Subcutaneous abdominal adipose tissue (tissue), 5 donors: ENCODE results near the gene TDRD3.

Experiments
- H3K27ac ChIP-seq: one replicate; pipeline ENCODE4 v1.7.0; 2013; ENCODE audit warnings: low read depth, mild to moderate bottlenecking, inconsistent platforms, low read length, moderate library complexity
- H3K27me3 ChIP-seq, 5 donors: one replicate each; pipeline ENCODE4 v1.7.0; 2013; ENCODE audit warnings: low read length in 5 of 5, inconsistent platforms in 1 of 5; ENCODE audit not compliant: control insufficient read depth in 5 of 5, insufficient read depth in 4 of 5
- H3K36me3 ChIP-seq, 5 donors: one replicate each; pipeline ENCODE4 v1.7.0; 2013; ENCODE audit warnings: low read length in 5 of 5; ENCODE audit not compliant: control insufficient read depth in 5 of 5, insufficient read depth in 5 of 5
- H3K4me1 ChIP-seq, 5 donors: one replicate each; pipeline ENCODE4 v1.7.0; 2013; ENCODE audit warnings: low read length in 5 of 5, mild to moderate bottlenecking in 3 of 5, moderate library complexity in 1 of 5; ENCODE audit not compliant: control insufficient read depth in 5 of 5, insufficient read depth in 5 of 5
- H3K4me3 ChIP-seq, 5 donors: one replicate each; pipeline ENCODE4 v1.7.0; 2013; ENCODE audit warnings: low read length in 5 of 5, low read depth in 1 of 5
- H3K9ac ChIP-seq, 5 donors: one replicate each; pipeline ENCODE4 v1.7.0; 2013; ENCODE audit warnings: low read length in 5 of 5, mild to moderate bottlenecking in 4 of 5, moderate library complexity in 3 of 5
- H3K9me3 ChIP-seq, 5 donors: one replicate each; pipeline ENCODE4 v1.7.0; 2013; ENCODE audit warnings: low read length in 5 of 5; ENCODE audit not compliant: control insufficient read depth in 5 of 5
- donor health status: healthy.
- donor health status: healthy.
- donor health status: healthy.
- donor health status: healthy.
- donor health status: healthy.

Gene TDRD3

DNA sequence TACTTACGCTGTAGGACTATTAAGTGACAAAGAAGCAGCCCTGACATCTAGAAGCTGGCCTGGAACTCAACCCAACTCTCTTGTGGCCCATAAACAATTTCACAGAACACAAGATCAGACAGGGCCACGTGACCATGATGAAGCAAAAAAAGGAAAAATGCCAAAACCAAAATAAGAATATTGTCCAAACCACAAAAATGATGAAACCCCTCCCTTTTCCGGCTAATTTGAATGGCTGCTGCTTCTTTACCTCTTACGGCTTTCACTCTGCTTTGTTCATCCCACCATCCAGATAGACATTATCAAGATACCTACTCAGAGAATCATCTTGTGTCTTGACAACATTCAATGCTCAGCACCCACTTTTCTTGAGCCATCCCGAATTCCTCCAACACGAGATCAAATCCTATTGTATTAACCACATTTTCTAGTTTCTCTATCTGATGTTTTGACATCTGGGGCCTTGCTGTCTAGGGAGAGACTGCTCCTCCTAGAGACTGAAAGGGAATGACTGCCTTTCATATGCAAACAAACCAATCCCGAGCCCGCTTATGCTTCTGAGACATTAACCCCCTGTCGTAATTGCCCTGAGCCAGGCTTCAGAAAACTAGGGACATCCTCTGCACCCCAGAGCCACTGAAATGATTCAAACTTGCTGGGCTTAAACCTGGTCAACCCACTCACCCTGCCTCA lies 186.3 kb downstream of the TDRD3 start:
- Histone ChIP-seq H3K9ac (no peak overlapping the region), H3K4me3 (peak overlapping the region in 4 of 5 donors; percentile 23 to 30 (median 26)), H3K4me1 (peaks cover 0 to 24% (median 14%) of the 10 kb centered on the region in 5 donors), H3K36me3 (no peaks in the 10 kb centered on the region), H3K9me3 (peaks cover 0 to 8% (median 0%) of the 10 kb centered on the region in 5 donors), H3K27ac (peak overlapping the region; percentile 58), H3K27me3 (peaks cover 0 to 13% (median 4%) of the 10 kb centered on the region in 5 donors)

DNA sequence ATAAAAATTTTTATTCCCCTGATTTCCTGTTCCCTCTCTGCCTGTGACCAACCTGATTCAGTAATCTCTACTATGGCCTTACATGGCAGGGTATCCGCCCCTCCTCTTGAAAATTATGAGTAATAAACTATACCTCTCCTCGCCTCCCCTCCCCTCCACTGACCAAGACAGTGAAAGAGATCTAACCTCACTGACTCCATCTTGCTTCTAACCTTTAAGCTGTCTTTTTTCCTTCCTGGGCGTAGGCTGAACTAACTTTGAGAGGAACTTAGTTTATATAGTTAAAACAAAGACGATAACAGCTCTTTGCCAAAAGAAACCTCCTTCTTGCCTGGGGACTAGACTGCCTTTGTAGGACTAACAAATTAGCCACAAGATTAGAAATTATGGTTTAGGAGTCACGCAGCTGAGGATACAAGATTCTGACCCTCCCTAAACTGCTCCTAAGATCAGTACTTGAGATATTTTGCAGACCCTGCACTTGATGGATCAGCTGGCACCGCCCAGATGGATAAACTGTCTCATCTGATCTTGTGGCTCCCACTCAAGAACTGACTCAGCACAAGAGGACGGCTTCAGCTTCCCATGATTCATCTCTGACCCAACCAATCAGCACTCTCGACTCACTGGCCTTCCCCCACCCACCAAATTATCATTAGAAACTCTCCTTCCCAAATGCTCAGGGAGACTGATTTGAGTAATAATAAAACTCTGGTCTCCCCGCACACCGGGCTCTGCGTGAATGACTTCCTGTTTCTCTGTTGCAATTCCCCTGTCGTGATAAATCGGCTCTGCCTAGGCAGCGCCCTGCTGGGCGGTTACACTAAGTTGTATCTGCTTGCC lies 187.1 kb downstream of the TDRD3 start:
- H3K9me3 ChIP-seq: peaks cover 0 to 8% (median 0%) of the 10 kb centered on the region in 5 donors
- peaks cover 0 to 12% (median 4%) of the 10 kb centered on the region in 5 donors for H3K27me3 ChIP-seq
- H3K9ac ChIP-seq: no peak overlapping the region
- no peaks in the 10 kb centered on the region for H3K36me3 ChIP-seq
- peaks cover 0 to 24% (median 14%) of the 10 kb centered on the region in 5 donors for H3K4me1 ChIP-seq
- H3K4me3 ChIP-seq: peak overlapping the region in 3 of 5 donors; percentile 9 to 37 (median 23)
- peak overlapping the region; percentile 58 for H3K27ac ChIP-seq

DNA sequence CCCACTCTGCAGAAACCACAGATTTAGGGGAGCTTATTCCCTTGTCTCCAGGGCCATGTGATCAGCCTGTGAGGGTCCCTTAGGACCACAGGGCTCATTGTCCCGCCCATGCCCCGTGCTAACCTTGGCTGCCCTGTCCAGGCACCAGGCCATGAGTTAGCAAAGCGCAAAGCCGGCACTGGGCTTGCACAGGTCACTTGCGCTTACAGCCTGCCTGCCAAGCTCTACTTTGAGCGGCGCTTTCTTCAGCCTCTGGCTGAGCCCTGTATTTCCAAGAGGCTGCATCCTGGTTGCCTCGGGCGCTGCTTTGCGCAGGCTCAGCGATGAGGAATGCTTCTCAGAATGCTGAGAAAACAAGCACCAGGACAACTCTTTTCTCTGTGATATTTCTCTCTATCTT lies 188.0 kb downstream of the TDRD3 start:
- H3K4me3 ChIP-seq: peak overlapping the region in 2 of 5 donors; percentile 9 to 37
- peaks cover 0 to 8% (median 0%) of the 10 kb centered on the region in 5 donors for H3K9me3 ChIP-seq
- no peaks in the 10 kb centered on the region for H3K36me3 ChIP-seq
- H3K27ac ChIP-seq: no peak overlapping the region
- peaks cover 0 to 12% (median 4%) of the 10 kb centered on the region in 5 donors for H3K27me3 ChIP-seq
- H3K9ac ChIP-seq: no peak overlapping the region
- H3K4me1 ChIP-seq: peaks cover 0 to 24% (median 14%) of the 10 kb centered on the region in 5 donors

DNA sequence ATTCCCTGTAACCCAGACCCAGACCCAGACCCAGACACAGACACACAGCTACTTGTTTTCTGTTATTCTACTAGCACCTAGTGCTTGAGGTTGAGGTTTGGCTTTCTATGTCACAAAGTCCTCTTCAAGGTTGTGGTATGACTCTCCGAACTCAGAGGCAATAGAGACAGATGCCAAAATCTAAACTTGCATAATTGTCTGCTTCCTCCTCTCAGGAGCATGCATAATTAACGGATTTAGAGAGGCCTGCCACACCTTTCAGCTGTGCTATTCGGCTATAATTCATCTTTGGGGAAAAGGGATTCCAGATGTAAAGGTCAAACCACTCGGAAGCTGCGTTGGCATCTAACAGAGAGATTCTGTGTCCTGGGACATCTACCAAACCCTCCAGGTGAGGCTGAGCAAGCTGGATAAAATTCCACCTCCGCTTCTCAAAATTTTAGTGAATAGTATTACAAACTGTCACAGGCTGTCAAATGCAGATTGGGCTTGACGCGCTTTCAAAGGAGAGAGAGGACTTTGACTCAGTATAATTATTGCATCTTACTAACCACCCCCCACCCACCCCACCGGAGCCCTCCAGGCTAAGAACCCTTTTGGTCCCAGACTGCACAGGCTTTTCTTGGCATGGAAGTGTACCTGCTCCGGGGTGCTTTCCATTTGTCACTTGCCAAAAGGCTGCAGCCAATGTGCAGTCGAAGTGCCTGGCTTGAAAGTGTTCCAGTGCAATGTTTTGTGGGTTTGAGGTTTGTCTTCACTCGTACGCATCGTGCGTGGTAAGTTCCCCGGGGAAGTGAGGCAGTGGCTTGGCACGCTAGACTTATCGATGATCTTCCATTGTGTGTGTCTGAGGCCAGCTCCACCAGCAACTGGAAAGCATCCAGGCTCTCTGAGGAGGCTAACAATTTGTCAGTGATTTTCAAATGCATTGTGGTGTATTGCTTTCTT lies 194.1 kb downstream of the TDRD3 start:
- Histone ChIP-seq H3K4me3 (peak overlapping the region in 1 of 5 donors; percentile 9), H3K9ac (no peak overlapping the region), H3K9me3 (peaks cover 0 to 8% (median 0%) of the 10 kb centered on the region in 5 donors), H3K36me3 (no peaks in the 10 kb centered on the region), H3K4me1 (peaks cover 0 to 5% (median 0%) of the 10 kb centered on the region in 5 donors), H3K27ac (no peak overlapping the region), H3K27me3 (peaks cover 0 to 9% (median 7%) of the 10 kb centered on the region in 5 donors)

DNA sequence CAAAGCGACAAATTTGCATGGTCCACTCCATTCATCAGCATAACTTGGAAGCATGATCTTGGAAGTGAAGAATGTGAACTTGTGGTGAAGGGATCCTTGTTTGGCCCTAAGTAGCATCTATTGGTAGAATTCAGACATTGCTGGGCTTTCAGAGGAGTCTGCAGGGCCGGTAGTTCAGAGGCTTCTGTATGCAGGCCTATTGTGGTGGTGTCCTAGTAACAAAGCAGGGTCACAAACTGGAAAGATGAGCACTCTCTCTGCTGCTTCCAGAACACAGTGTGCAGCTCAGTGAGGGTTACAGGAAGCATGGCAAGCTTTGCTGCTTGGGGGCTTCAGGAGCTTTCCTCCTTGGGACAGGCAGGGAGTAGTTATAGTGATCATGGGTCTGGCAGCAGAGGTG lies 206.0 kb downstream of the TDRD3 start:
- Histone ChIP-seq H3K27me3 (peaks cover 0 to 7% (median 0%) of the 10 kb centered on the region in 5 donors), H3K9me3 (no peaks in the 10 kb centered on the region), H3K36me3 (no peaks in the 10 kb centered on the region), H3K27ac (no peak overlapping the region), H3K4me1 (no peaks in the 10 kb centered on the region), H3K4me3 (no peak overlapping the region), H3K9ac (no peak overlapping the region)

DNA sequence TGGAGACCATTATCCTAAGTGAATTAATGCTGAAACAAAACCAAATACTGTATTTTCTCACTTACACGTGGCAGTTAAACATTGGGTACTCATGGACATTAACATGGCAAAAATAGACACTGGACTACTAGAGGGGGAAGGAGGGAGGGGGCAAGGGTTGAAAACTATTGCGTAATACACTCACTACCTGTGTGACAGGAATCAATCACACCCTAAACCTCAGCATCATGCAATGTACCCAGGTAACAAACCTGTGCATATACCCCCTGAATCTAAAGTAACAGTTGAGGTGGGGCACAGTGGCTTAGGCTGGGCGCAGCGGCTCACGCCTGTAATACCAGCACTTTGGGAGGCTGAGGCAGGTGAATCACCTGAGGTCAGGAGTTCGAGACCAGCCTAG lies 207.0 kb downstream of the TDRD3 start:
- peaks cover 0 to 9% (median 0%) of the 10 kb centered on the region in 5 donors for H3K27me3 ChIP-seq
- H3K4me3 ChIP-seq: no peak overlapping the region
- no peak overlapping the region for H3K9ac ChIP-seq
- no peaks in the 10 kb centered on the region for H3K9me3 ChIP-seq
- H3K27ac ChIP-seq: no peak overlapping the region
- no peaks in the 10 kb centered on the region for H3K36me3 ChIP-seq
- H3K4me1 ChIP-seq: no peaks in the 10 kb centered on the region

DNA sequence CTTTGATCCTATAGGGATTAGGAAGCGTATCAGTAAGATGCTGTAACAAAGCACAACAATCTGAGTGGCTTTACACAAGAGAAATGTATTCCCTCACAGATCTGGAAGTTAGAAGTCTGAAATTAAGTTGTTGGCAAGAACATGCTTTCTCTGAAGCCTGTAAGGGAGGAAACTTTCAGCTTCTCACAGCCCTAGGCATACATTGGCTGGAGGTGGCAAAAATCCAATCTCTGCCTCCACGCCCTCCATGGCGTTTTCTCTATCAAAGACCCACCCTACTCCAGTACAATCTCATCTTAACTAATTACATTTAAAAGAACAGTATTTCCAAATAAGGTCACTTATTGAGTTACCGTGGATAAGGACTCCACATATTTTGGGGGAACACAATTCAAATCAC lies 211.9 kb downstream of the TDRD3 start:
- no peak overlapping the region for H3K27ac ChIP-seq
- no peaks in the 10 kb centered on the region for H3K36me3 ChIP-seq
- no peak overlapping the region for H3K4me3 ChIP-seq
- no peaks in the 10 kb centered on the region for H3K4me1 ChIP-seq
- no peaks in the 10 kb centered on the region for H3K9me3 ChIP-seq
- H3K27me3 ChIP-seq: peaks cover 0 to 9% (median 0%) of the 10 kb centered on the region in 5 donors
- H3K9ac ChIP-seq: no peak overlapping the region

DNA sequence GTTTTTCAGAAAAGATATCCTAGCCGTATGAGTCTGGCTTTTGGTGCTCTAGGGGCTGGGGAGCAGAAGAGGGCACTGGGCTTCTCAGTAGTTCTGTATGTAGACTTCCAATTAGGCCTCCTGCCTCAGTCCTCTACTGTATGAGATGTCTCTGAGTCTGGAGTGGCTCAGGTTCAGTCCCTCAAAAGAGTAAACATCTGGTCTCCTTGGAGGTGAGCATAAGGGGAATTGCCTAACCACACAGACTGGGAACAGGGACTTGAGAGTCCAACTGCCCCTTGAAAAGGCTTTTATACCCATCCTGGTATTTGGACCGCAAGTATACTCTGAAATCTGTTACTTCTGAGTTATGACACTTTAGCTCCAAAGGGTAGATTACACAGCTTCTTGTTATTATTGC lies 214.5 kb downstream of the TDRD3 start:
- no peaks in the 10 kb centered on the region for H3K9me3 ChIP-seq
- H3K9ac ChIP-seq: no peak overlapping the region
- no peak overlapping the region for H3K4me3 ChIP-seq
- H3K27me3 ChIP-seq: peaks cover 0 to 7% (median 2%) of the 10 kb centered on the region in 5 donors
- no peaks in the 10 kb centered on the region for H3K4me1 ChIP-seq
- no peak overlapping the region for H3K27ac ChIP-seq
- H3K36me3 ChIP-seq: no peaks in the 10 kb centered on the region

DNA sequence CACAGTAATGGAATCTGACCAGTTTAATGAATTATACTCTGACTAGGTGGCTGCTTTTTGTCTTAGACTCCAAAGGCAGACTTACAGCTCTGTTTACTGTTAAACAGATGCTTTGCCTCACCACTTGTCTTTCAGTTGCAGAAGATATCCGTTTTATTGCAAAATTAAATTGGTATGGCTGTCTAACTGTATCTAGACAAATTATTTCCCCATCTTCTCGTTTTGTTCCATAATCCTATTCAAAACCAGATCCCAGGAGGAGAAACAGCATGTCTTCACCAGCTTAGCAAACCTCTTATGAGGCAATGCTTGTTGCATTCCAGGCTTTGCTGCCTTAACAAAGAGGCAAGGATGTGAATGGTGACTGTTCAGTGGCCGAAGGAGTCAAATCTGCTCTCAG lies 215.6 kb downstream of the TDRD3 start:
- Histone ChIP-seq H3K27ac (no peak overlapping the region), H3K36me3 (no peaks in the 10 kb centered on the region), H3K4me3 (no peak overlapping the region), H3K9ac (no peak overlapping the region), H3K27me3 (peaks cover 0 to 6% (median 2%) of the 10 kb centered on the region in 5 donors), H3K9me3 (no peaks in the 10 kb centered on the region), H3K4me1 (no peaks in the 10 kb centered on the region)
